Measurements from ENCODE around the gene IL2RA. TPM values are rescaled to one million over a fixed set of nuclear protein-coding genes. Genes with fewer than 3 reads are reported as not detected.
"Not testable (repeated sequence)": the region's sequence is repeated elsewhere in the genome, so short reads cannot be mapped to it uniquely, and the experiment has no call there.

Gene IL2RA
- total and polyA plus RNA-seq, 2 experiments from 2014 or later: not detected

- Histone ChIP-seq H3F3A (replicated peaks; ENCODE audit: low read depth) (no peaks in the 10 kb centered on the region), H3K9me2 (ENCODE audit: insufficient read depth) (no peaks in the 10 kb centered on the region), H3K79me2 (replicated peaks; ENCODE audit: insufficient read depth) (no peaks in the 10 kb centered on the region), H4K20me1 (replicated peaks; ENCODE audit: insufficient read depth) (no peaks in the 10 kb centered on the region), H3K27me3 (ENCODE audit: insufficient read depth) (no peaks in the 10 kb centered on the region), H3K36me3 (ENCODE audit: insufficient read depth) (no peaks in the 10 kb centered on the region), H3K4me3 (no peak overlapping the region), H3K27ac (ENCODE audit: low read depth) (no peak overlapping the region), H2AFZ (no peak overlapping the region), H3K4me2 (no peak overlapping the region), H3K4me1 (ENCODE audit: insufficient read depth) (no peaks in the 10 kb centered on the region)
- Mint-ChIP-seq H3K27ac (no peak overlapping the region), H3K27me3 (ENCODE audit: insufficient read depth, low read depth, poor library complexity) (peaks cover 12% of the 10 kb centered on the region), H3K4me3 (no peak overlapping the region), H3K36me3 (ENCODE audit: low read depth) (no peaks in the 10 kb centered on the region), H3K4me1 (peaks cover 4% of the 10 kb centered on the region), H3K9me3 (no peaks in the 10 kb centered on the region)
- ATAC-seq: no peak
- no peak for TF ChIP-seq NANOG (IDR thresholded peaks at IDR 0.05; ENCODE audit: borderline replicate concordance)
- TF ChIP-seq EZH2 (IDR thresholded peaks at IDR 0.05; ENCODE audit: low read depth, unreplicated experiment): no peak
- no peak for DNase-seq (ENCODE audit: low spot score)
Observed at GRCh38 chr10:5963591-5963990, 98.6 kb downstream of the IL2RA start.

- peak; percentile 39; the same call in 2 of the 3 replicates for ATAC-seq
- H3K4me3 ChIP-seq: no peak overlapping the region
- peaks cover 5% of the 10 kb centered on the region for H3K4me1 Mint-ChIP-seq
- H3K4me2 ChIP-seq: no peak overlapping the region
- H3K9me2 ChIP-seq (ENCODE audit: insufficient read depth): no peaks in the 10 kb centered on the region
- H3K36me3 ChIP-seq (ENCODE audit: insufficient read depth): no peaks in the 10 kb centered on the region
- peaks cover 10% of the 10 kb centered on the region for H3K27me3 Mint-ChIP-seq (ENCODE audit: insufficient read depth, low read depth, poor library complexity)
- H3K27me3 ChIP-seq (ENCODE audit: insufficient read depth): no peaks in the 10 kb centered on the region
- H3K4me3 Mint-ChIP-seq: no peak overlapping the region
- DNase-seq (ENCODE audit: low spot score): no peak
- no peak overlapping the region for H3K27ac ChIP-seq (ENCODE audit: low read depth)
- TF ChIP-seq ETS1 (IDR thresholded peaks at IDR 0.05) (no peak), JUNB (IDR thresholded peaks at IDR 0.05; ENCODE audit: unreplicated experiment) (no peak), CTCF (conservative IDR thresholded peaks at IDR 0.05; ENCODE audit: low read depth in 2 of 2) (peak in 1 of 2 experiments; percentile 18; a peak in 2 of 4 replicates)
- peak overlapping the region; percentile 7; the same call in 1 of the 2 replicates for H2AFZ ChIP-seq
- H3K4me1 ChIP-seq (ENCODE audit: insufficient read depth): no peaks in the 10 kb centered on the region
- no peaks in the 10 kb centered on the region for H3F3A ChIP-seq (replicated peaks; ENCODE audit: low read depth)
- no peaks in the 10 kb centered on the region for H3K79me2 ChIP-seq (replicated peaks; ENCODE audit: insufficient read depth)
- no peak overlapping the region for H3K27ac Mint-ChIP-seq
- H3K36me3 Mint-ChIP-seq (ENCODE audit: low read depth): no peaks in the 10 kb centered on the region
- no peaks in the 10 kb centered on the region for H3K9me3 Mint-ChIP-seq
- H4K20me1 ChIP-seq (replicated peaks; ENCODE audit: insufficient read depth): no peaks in the 10 kb centered on the region
Observed at GRCh38 chr10:5963071-5963470, 99.1 kb downstream of the IL2RA start.

- H3K4me3 ChIP-seq; H3K27me3 ChIP-seq (ENCODE audit: insufficient read depth); H3K4me1 Mint-ChIP-seq; H3K79me2 ChIP-seq (replicated peaks; ENCODE audit: insufficient read depth); H2AFZ ChIP-seq; H3K4me3 Mint-ChIP-seq; H3K9me3 Mint-ChIP-seq; H3K4me2 ChIP-seq; H4K20me1 ChIP-seq (replicated peaks; ENCODE audit: insufficient read depth); H3F3A ChIP-seq (replicated peaks; ENCODE audit: low read depth); H3K9me2 ChIP-seq (ENCODE audit: insufficient read depth); H3K4me1 ChIP-seq (ENCODE audit: insufficient read depth); H3K27ac ChIP-seq (ENCODE audit: low read depth); H3K36me3 Mint-ChIP-seq (ENCODE audit: low read depth); DNase-seq (ENCODE audit: low spot score); ATAC-seq; H3K36me3 ChIP-seq (ENCODE audit: insufficient read depth); H3K27ac Mint-ChIP-seq: not testable (repeated sequence)
- H3K27me3 Mint-ChIP-seq (ENCODE audit: insufficient read depth, low read depth, poor library complexity): peaks cover 10% of the 10 kb centered on the region
Observed at GRCh38 chr10:5962358-5962940, 99.7 kb downstream of the IL2RA start.

Measured in GM23338 (cell line).